Right lobe of liver (tissue), 4 donors: Measurements from ENCODE around the gene SLC25A13.

ENCODE experiments used
- CTCF ChIP-seq, 4 donors: fragments of 200-600 bp in 3 of 4; fragments of 450-650 bp in 1 of 4; IDR thresholded peaks; one replicate each; pipeline versions ENCODE4 v1.5.1 to v1.8.0; 2016 to 2022; ENCODE audit warnings: antibody characterized with exemption in 4 of 4, mild to moderate bottlenecking in 2 of 4
- POLR2A ChIP-seq: fragments of 450-650 bp; IDR thresholded peaks from one replicate; pipeline ENCODE4 v1.6.1; 2017; ENCODE audit warnings: antibody characterized with exemption, mild to moderate bottlenecking
- donor health status: DM: no; HTN: no; CAD: no.
- donor health status: DM: no; HTN: no; CAD: no.
- donor health status: DM: no; HTN: yes; CAD: no.

- no peak for TF ChIP-seq CTCF (IDR thresholded peaks at IDR 0.05)
- no peak for TF ChIP-seq POLR2A
These were observed 55.3 kb downstream of the SLC25A13 start for GRCh38 chr7:96266580-96266979.
